ENCODE measurements around the gene SNRPN.

GRCh38 chr15:24957691-24958090 lies 2.9 kb downstream of the SNRPN start:
- TF ChIP-seq CTCF (conservative IDR thresholded peaks at IDR 0.05 in 1 of 2, IDR thresholded peaks at IDR 0.05 in 1 of 2; ENCODE audit: extremely low read depth in 1 of 2, insufficient read depth in 1 of 2, low read depth in 1 of 2, low read length in 2 of 2) = no peak
- no peak for TF ChIP-seq EZH2 (IDR thresholded peaks at IDR 0.05; ENCODE audit: borderline replicate concordance, low read length)

All from mammary epithelial cell (primary cell).